ENCODE data around the gene FAM98B.

The FAM98B gene

GRCh38 chr15:38461066-38461833 is 7.3 kb downstream of the FAM98B start:
- DNase-seq = no peak

- DNase-seq = no peak
These were observed 10.0 kb downstream of the FAM98B start for GRCh38 chr15:38463893-38464292.

- DNase-seq = no peak
These were observed 10.7 kb downstream of the FAM98B start for GRCh38 chr15:38464675-38465074.

GRCh38 chr15:38470816-38471215 is 16.9 kb downstream of the FAM98B start:
- no peak for DNase-seq

- no peak for DNase-seq
These were observed 18.0 kb downstream of the FAM98B start for GRCh38 chr15:38471974-38472373.

GRCh38 chr15:38474155-38474757 is 20.3 kb downstream of the FAM98B start:
- DNase-seq = peak; percentile 4

- DNase-seq = no peak
These were observed 21.4 kb downstream of the FAM98B start for GRCh38 chr15:38475361-38475760.

GRCh38 chr15:38476120-38476519 is 22.2 kb downstream of the FAM98B start:
- DNase-seq = no peak

GRCh38 chr15:38477637-38478036 is 23.7 kb downstream of the FAM98B start:
- no peak for DNase-seq

- DNase-seq = no peak
These were observed 25.3 kb downstream of the FAM98B start for GRCh38 chr15:38479266-38479665.

- no peak for DNase-seq
These were observed 25.8 kb downstream of the FAM98B start for GRCh38 chr15:38479756-38480155.

GRCh38 chr15:38481113-38481512 is 27.2 kb downstream of the FAM98B start:
- no peak for DNase-seq

GRCh38 chr15:38481761-38482160 is 27.8 kb downstream of the FAM98B start:
- no peak for DNase-seq

- no peak for DNase-seq
These were observed 28.6 kb downstream of the FAM98B start for GRCh38 chr15:38482572-38482971.

GRCh38 chr15:38486936-38487335 is 33.0 kb downstream of the FAM98B start:
- no peak for DNase-seq

GRCh38 chr15:38487378-38487777 is 33.5 kb downstream of the FAM98B start:
- DNase-seq = no peak

- no peak for DNase-seq
These were observed 36.5 kb downstream of the FAM98B start for GRCh38 chr15:38490242-38490922.

- no peak for DNase-seq
These were observed 42.2 kb downstream of the FAM98B start for GRCh38 chr15:38496151-38496550.

GRCh38 chr15:38499651-38500050 is 45.7 kb downstream of the FAM98B start:
- no peak for DNase-seq

- DNase-seq = no peak
These were observed 49.6 kb downstream of the FAM98B start for GRCh38 chr15:38503496-38503895.

- no peak for DNase-seq
These were observed 50.9 kb downstream of the FAM98B start for GRCh38 chr15:38504680-38505467.

- DNase-seq = no peak
These were observed 53.1 kb downstream of the FAM98B start for GRCh38 chr15:38506997-38507396.

GRCh38 chr15:38507570-38507969 is 53.6 kb downstream of the FAM98B start:
- DNase-seq = no peak

All from stimulated activated naive CD4-positive, alpha-beta T cell treated with Interleukin-2 at 50 U/mL for 16 hours (primary cell).